Cardiac septum (tissue), 1 donor: ENCODE data around the gene SH2D4B. TPM values are rescaled to one million over a fixed set of nuclear protein-coding genes. Genes with fewer than 3 reads are reported as not detected.

ENCODE experiments used
- total RNA-seq: library from RNA; stranded (reverse); fragmentation: NEBNext Ultra II Directional; extraction: Animal tissue kit (Norgen Biotek cat#: 25700); gene quantifications from one replicate; pipeline ENCODE4 v1.2.1, GENCODE V29; 2021
- donor health status: DM: no; HTN: no; CAD: no.

The SH2D4B gene
- total RNA-seq, 1 donor from 2014 or later = not detected

Other genes starting within 250 kb of the SH2D4B start
- gene MAT1A, start 248.2 kb upstream of the SH2D4B start, total RNA-seq = 0.11 TPM
- gene DYDC1, start 181.1 kb upstream of the SH2D4B start, total RNA-seq = not detected
- gene DYDC2, start 181.1 kb upstream of the SH2D4B start, total RNA-seq = not detected
- gene PRXL2A, start 129.4 kb upstream of the SH2D4B start, total RNA-seq = 54.3 TPM
- gene TSPAN14, start 83.6 kb upstream of the SH2D4B start, total RNA-seq = 20.1 TPM